Measurements from ENCODE around the gene SERINC1. TPM values are rescaled to one million over a fixed set of nuclear protein-coding genes. Genes with fewer than 3 reads are reported as not detected.

SERINC1 gene
- total RNA-seq, 1 donor from 2014 or later, result 230 TPM

Other genes starting within 250 kb of the SERINC1 start
- 23.4 and 27.6 TPM in 2 replicates for gene HSF2, start 72.2 kb downstream of the SERINC1 start, total RNA-seq
- 0.19 TPM in 1 of 2 replicates, not detected in the other for gene PKIB, start 138.6 kb upstream of the SERINC1 start, total RNA-seq